Naive thymus-derived CD8-positive, alpha-beta T cell (primary cell): ENCODE data around the gene HHEX. TPM values are rescaled to one million over a fixed set of nuclear protein-coding genes. Genes with fewer than 3 reads are reported as not detected.

Source experiments
- ATAC-seq, 2 donors: fragments of 150-1000 bp; cut with Tn5 transposase in 1 of 2; sonication (Bioruptor Pico), chemical (Tn5 transposase) in 1 of 2; 1 replicate in 1 of 2; 2 replicates in 1 of 2; pipeline ENCODE4 v1.10.0; 2021; ENCODE audit warnings: mild to moderate bottlenecking in 2 of 2, moderate library complexity in 2 of 2
- POLR2A ChIA-PET: fragments of 350-600 bp; sonication (Branson Sonifier 250); formaldehyde crosslinking; loops from one replicate; lab custom pipeline; 2021; ENCODE audit warnings: antibody characterized with exemption; lab: Charles Lee
- DNase-seq, 10 donors: peaks; one replicate each; pipeline versions ENCODE4 v3.0.0 to v3.0.0-alpha.2; 2020 to 2022
- H3K27ac Mint-ChIP-seq, 10 donors: one replicate each; pipeline ENCODE4 v1.8.0; 2020 to 2022; ENCODE audit warnings: mild to moderate bottlenecking in 10 of 10, mixed read lengths in 10 of 10, moderate library complexity in 4 of 10, inconsistent platforms in 1 of 10
- H3K27me3 Mint-ChIP-seq, 5 donors: one replicate each; pipeline ENCODE4 v1.8.0; 2021 to 2022; ENCODE audit warnings: mixed read lengths in 5 of 5
- H3K36me3 Mint-ChIP-seq, 3 donors: one replicate each; pipeline ENCODE4 v1.8.0; 2020 to 2022; ENCODE audit warnings: mixed read lengths in 3 of 3, mild to moderate bottlenecking in 2 of 3, inconsistent platforms in 1 of 3
- H3K4me1 Mint-ChIP-seq, 4 donors: one replicate each; pipeline ENCODE4 v1.8.0; 2021 to 2022; ENCODE audit warnings: mixed read lengths in 4 of 4
- H3K4me3 Mint-ChIP-seq, 10 donors: one replicate each; pipeline ENCODE4 v1.8.0; 2020 to 2022; ENCODE audit warnings: mild to moderate bottlenecking in 10 of 10, mixed read lengths in 10 of 10, moderate library complexity in 6 of 10, inconsistent platforms in 1 of 10
- H3K9me3 Mint-ChIP-seq, 9 donors: one replicate each; pipeline ENCODE4 v1.8.0; 2020 to 2022; ENCODE audit warnings: mixed read lengths in 9 of 9, mild to moderate bottlenecking in 3 of 9, inconsistent platforms in 1 of 9, moderate library complexity in 1 of 9
- polyA plus RNA-seq, 3 donors: library from polyadenylated mRNA; unstranded; fragments of 300-500 nt; fragmentation: Illumina TruSeq; gene quantifications; one replicate each; pipeline ENCODE4 v1.2.3, GENCODE V29; 2021
- total RNA-seq, 8 experiments: library from RNA in 2 of 8; stranded (reverse) in 2 of 8; gene quantifications; one replicate each; pipeline ENCODE4 v1.2.3 and lab custom pipeline; 2021 to 2026

The HHEX gene
- total and polyA plus RNA-seq, 5 experiments from 2014 or later = 0.09 to 3.9 (median 0.45) TPM

DNA sequence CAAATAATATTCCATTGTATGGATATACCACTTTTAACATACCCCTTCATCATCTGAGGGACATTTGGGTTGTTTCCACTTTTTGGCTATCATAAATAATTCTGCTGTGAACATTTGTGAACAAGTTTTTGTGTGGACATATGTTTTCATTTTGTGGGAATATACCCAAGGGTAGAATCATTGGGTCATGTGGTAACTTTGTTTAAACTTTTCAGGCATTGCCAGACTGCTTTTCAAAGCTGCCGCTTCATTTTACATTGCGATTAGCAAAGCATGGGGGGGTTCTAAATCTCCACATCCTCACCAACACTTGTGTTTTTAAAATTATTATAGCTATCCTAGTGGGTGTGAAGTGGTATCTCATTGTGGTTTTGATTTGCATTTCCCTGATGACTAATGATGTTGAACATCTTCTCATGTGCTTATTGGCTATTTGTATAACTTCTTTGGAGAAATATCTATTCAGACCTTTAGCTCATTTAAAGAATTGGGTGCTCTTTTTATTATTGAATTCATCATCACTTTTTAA lies 8.4 kb upstream of the HHEX start:
- H3K4me1 Mint-ChIP-seq = peaks cover 0 to 2% (median 0%) of the 10 kb centered on the region in 4 donors
- H3K36me3 Mint-ChIP-seq = peaks cover 2 to 19% (median 8%) of the 10 kb centered on the region in 3 donors
- POLR2A ChIA-PET = no interaction called here
- ATAC-seq = no peak
- no peak overlapping the region for H3K4me3 Mint-ChIP-seq
- no peak overlapping the region for H3K27ac Mint-ChIP-seq
- peaks cover 0 to 22% (median 8%) of the 10 kb centered on the region in 9 donors for H3K9me3 Mint-ChIP-seq
- peaks cover 11 to 25% (median 24%) of the 10 kb centered on the region in 5 donors for H3K27me3 Mint-ChIP-seq
- no peak for DNase-seq

DNA sequence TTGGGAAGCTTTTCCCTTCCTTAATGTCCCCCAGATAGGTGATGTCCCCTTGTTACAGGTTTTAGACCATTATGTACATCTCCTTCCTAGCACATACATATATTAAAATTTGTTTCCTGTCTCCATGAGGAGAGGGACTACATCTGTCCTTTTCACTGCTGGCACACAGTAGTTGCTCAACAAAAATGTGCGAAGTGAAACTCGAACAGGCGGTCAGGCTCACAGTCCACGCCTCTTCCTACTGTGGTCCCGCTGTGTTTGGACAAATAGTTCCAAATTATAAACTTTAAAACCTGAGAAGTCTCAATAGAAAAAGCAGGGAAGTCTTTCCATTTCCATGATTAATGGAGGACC lies 1.2 kb upstream of the HHEX start:
- Mint-ChIP-seq H3K9me3 (peaks cover 0 to 22% (median 6%) of the 10 kb centered on the region in 9 donors), H3K4me1 (peaks cover 14 to 37% (median 27%) of the 10 kb centered on the region in 4 donors), H3K27me3 (peaks cover 25 to 68% (median 39%) of the 10 kb centered on the region in 5 donors), H3K4me3 (peak overlapping the region; percentile 63 to 87 (median 80)), H3K27ac (peak overlapping the region in 2 of 10 donors; percentile 33), H3K36me3 (peaks cover 0 to 22% (median 6%) of the 10 kb centered on the region in 3 donors)
- DNase-seq = no peak
- POLR2A ChIA-PET = no interaction called here
- ATAC-seq = no peak

DNA sequence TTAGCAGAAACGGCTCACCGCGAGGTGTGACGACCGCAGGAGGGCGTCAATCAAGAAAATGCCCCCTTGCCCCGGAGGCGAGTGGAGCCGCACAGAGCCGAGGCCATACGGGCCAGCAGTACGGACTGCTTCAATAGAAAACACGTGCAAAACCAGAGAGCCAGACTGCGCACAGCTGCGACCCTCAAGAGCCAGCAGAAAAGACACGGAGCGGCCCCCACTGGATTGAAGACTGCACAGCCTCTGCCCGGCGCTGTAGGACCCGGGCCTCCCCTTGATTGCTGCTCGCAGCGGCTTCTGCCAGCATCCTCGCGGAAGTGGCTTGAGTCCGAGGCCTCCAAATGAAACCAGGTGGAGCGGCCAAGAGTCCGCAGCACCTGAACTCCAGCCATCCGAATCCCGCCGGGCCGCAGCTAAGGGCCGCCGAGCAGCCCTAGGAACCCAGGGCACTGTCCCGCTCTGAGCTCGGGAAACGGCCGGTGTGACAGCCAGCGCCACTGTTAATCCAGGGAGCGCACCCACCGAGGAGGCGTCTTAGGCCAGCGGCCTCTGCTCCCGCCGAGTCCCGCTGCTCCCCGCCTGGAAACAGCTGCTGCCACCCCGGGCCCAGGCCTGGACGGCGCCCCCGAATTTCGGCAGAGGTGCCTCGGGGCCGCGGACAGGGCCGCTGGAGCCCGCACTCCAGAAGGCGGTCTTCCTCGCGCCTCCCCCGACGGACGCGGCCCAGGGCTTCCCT lies 660 bp upstream of the HHEX start:
- peak overlapping the region in 3 of 10 donors; percentile 33 to 37 (median 33) for H3K27ac Mint-ChIP-seq
- H3K4me1 Mint-ChIP-seq = peaks cover 14 to 40% (median 27%) of the 10 kb centered on the region in 4 donors
- peaks cover 29 to 72% (median 38%) of the 10 kb centered on the region in 5 donors for H3K27me3 Mint-ChIP-seq
- H3K4me3 Mint-ChIP-seq = peak overlapping the region; percentile 63 to 87 (median 80)
- peaks cover 0 to 22% (median 6%) of the 10 kb centered on the region in 9 donors for H3K9me3 Mint-ChIP-seq
- POLR2A ChIA-PET = interaction anchor here (0.6 kb wide), 1 partner anchor 22 kb away, joined by 3 read pairs; no protein-coding TSS in a partner anchor
- peaks cover 0 to 22% (median 6%) of the 10 kb centered on the region in 3 donors for H3K36me3 Mint-ChIP-seq
- peak; percentile 4 to 25 for ATAC-seq
- peak in 2 of 10 donors; percentile 27 to 34 for DNase-seq

DNA sequence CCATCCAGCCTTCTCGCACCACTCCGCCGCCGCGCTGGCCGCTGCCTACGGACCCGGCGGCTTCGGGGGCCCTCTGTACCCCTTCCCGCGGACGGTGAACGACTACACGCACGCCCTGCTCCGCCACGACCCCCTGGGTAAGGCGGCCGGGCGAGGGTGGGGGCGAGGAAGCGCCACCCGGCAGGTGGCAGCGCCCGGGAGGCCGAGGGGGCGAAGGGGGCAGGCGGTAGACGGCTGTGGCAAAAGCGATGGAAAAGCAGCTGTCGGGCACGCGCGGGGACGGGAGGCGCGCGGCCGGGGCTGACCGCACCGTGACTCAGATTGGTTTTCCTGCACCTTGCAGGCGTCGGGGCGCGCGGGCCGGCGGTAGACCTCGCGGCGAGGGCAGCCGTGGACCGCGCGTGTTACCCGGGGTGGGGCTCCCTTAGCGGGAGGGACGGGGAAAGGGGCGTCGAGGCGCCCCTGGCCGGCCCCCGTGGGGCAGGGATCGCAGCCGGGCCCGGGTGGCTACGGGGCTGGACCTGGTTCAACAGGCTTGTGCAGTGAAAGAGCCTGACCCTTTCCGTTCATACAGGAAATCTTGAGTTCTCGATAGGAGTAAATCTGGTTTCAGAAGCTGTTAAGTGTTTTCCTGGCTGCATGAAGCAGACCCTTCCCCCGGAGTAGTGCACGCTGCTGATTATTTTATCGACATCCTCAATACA lies 608 bp downstream of the HHEX start:
- Mint-ChIP-seq H3K9me3 (peaks cover 0 to 13% (median 3%) of the 10 kb centered on the region in 9 donors), H3K27me3 (peaks cover 38 to 75% (median 43%) of the 10 kb centered on the region in 5 donors), H3K4me3 (peak overlapping the region; percentile 71 to 88 (median 78)), H3K36me3 (peaks cover 0 to 15% (median 6%) of the 10 kb centered on the region in 3 donors), H3K27ac (peak overlapping the region in 2 of 10 donors; percentile 67 to 78), H3K4me1 (peaks cover 14 to 46% (median 27%) of the 10 kb centered on the region in 4 donors)
- peak in 5 of 10 donors; percentile 14 to 61 (median 27) for DNase-seq
- POLR2A ChIA-PET = interaction anchor here (2.0 kb wide), 1 partner anchor 158 kb away, joined by 9 read pairs; the partner anchor contains the start of gene EXOC6
- ATAC-seq = peak; percentile 50 to 57

DNA sequence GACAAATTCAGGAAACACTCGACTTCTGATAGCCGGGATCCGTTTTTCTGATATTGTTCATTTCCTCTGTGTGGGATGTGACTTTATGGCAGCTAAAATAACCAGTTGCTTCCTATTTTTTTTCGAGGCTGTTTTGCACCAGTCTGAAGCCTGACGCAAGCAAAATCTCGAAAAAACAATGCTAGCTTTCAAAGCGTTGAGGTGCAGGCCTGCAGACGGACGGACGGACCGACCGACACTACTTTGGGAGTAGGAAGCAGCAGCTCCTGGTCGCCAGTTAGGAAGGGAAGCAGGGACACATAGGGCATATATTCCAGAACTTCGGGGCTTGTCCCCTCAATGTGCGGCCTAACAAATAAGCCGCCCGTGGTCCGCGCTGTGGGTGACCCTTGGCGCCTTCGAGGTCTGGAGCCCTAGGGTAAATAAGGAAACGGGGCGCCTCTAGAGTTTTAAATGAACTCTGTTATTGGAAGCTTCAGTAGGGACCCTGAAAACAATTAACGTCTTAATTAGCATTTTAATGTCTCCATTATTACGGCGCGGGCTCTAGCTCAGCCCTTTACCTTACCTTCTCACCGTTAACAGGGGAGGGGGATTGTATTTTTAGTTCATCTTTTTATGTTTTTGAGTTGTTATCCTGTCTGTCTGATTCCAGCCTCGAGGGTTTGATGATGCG lies 1.3 kb downstream of the HHEX start:
- POLR2A ChIA-PET = interaction anchor here (2.0 kb wide), 1 partner anchor 158 kb away, joined by 9 read pairs; the partner anchor contains the start of gene EXOC6

DNA sequence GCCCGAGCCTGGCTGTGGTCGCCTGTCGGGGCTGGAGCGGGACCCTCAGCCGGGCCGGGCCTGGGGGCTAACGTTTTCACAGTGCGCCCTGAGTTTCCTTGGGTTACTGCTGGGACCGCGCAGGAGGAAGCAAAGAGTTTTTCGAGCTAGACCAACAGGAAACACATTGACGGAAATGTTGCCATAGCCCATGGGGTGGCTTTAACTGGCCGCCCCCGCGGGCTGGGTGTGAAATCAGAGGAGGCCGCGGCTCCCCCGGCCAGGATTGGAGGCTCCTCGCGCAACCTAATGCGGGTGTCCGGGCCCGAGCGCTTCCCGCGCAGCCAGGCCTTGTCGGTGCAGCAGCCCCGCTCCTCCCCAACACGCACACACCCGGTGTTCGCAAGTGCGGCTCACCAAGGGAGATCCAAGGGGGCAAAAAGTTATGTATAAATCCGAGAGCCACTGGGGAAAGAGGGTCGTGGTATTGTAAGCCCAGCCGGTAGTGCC lies 1.9 kb downstream of the HHEX start:
- H3K27ac Mint-ChIP-seq = peak overlapping the region in 3 of 10 donors; percentile 19 to 78 (median 67)
- POLR2A ChIA-PET = interaction anchor here (2.0 kb wide), 1 partner anchor 157 kb away, joined by 9 read pairs; the partner anchor contains the start of gene EXOC6

More for the DNA sequence above, 1.3 kb downstream of the HHEX start:
- DNase-seq (peak in 1 of 10 donors; percentile 7), ATAC-seq (peak in 1 of 2 donors; percentile 11)
- H3K36me3 Mint-ChIP-seq = peaks cover 0 to 8% (median 5%) of the 10 kb centered on the region in 3 donors
- peaks cover 0 to 6% (median under 1%) of the 10 kb centered on the region in 9 donors for H3K9me3 Mint-ChIP-seq
- peak overlapping the region in 4 of 10 donors; percentile 19 to 78 (median 54) for H3K27ac Mint-ChIP-seq
- H3K4me1 Mint-ChIP-seq = peaks cover 14 to 46% (median 27%) of the 10 kb centered on the region in 4 donors
- H3K27me3 Mint-ChIP-seq = peaks cover 38 to 74% (median 45%) of the 10 kb centered on the region in 5 donors
- peak overlapping the region; percentile 71 to 88 (median 78) for H3K4me3 Mint-ChIP-seq

DNA sequence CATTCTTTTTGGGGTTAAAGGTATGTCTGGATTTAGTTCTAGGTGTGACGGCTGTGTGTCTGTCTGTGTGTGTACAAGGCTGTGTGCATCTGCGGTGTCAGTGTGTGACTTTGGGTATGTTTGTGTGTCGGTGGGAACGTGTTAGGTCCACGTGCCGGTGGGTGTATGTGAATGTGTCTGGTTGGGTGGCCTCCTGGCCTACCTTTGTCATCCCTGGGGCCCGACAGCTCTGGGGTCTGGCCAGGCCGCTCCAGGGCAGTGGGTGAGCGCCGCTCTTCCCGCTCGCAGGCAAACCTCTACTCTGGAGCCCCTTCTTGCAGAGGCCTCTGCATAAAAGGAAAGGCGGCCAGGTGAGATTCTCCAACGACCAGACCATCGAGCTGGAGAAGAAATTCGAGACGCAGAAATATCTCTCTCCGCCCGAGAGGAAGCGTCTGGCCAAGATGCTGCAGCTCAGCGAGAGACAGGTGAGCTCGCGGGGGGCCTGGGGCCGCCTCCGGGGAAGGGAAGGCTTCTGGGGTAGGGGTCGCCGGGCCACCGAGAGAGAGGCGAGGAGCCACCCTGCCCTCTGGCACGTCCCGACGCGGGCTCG lies 2.4 kb downstream of the HHEX start:
- Mint-ChIP-seq H3K27me3 (peaks cover 36 to 81% (median 51%) of the 10 kb centered on the region in 5 donors), H3K4me3 (peak overlapping the region; percentile 10 to 88 (median 72)), H3K9me3 (peaks cover 0 to 4% (median 0%) of the 10 kb centered on the region in 9 donors), H3K36me3 (peaks cover 0 to 4% (median 4%) of the 10 kb centered on the region in 3 donors), H3K4me1 (peaks cover 14 to 50% (median 27%) of the 10 kb centered on the region in 4 donors), H3K27ac (peak overlapping the region in 2 of 10 donors; percentile 67 to 78)
- DNase-seq (no peak), ATAC-seq (no peak)
- POLR2A ChIA-PET = interaction anchor here (2.0 kb wide), 1 partner anchor 156 kb away, joined by 9 read pairs; the partner anchor contains the start of gene EXOC6

More for the DNA sequence above, 1.9 kb downstream of the HHEX start:
- peak in 3 of 10 donors; percentile 11 to 31 (median 16) for DNase-seq
- H3K27me3 Mint-ChIP-seq = peaks cover 38 to 76% (median 46%) of the 10 kb centered on the region in 5 donors
- H3K4me1 Mint-ChIP-seq = peaks cover 14 to 50% (median 27%) of the 10 kb centered on the region in 4 donors
- no peak for ATAC-seq
- peak overlapping the region; percentile 28 to 88 (median 72) for H3K4me3 Mint-ChIP-seq
- H3K36me3 Mint-ChIP-seq = peaks cover 0 to 8% (median 4%) of the 10 kb centered on the region in 3 donors
- peaks cover 0 to 4% (median 0%) of the 10 kb centered on the region in 9 donors for H3K9me3 Mint-ChIP-seq

DNA sequence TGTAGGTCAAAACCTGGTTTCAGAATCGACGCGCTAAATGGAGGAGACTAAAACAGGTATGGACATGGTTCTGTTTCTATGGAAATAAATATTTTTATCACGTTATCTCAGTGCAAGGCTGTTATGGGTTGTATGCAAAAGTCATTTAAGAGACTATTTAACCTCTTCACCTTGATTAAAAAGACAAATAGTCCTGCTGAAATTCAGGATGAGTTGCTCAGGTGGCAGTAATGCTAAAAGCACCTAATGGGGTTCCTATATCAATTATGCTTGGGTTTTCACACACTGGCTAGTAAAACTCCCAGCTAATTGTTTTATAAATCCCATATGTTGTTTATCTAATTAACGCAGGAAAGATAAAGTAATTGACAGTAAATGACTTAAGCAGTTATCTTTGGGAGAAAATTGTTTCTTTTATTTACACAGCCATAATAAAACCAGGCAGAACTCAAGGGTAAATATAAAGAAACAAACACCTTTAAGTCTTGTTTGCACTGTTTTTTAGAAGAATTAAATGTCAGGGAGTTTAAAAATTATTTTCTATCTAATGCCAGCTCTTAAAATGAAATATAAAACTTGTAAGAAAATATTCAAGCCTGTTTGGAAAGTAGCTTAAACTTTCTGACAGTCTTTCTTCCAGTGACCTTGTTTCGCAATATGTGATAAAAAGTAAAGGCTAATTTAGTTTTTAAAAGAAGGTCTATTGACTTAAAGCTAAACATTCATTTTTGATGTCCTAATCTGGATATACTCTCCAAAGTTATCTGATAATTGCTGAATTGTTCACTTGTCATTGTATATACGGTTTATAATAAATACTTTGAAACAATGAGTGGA lies 3.2 kb downstream of the HHEX start:
- Mint-ChIP-seq H3K36me3 (peaks cover 0 to 4% (median under 1%) of the 10 kb centered on the region in 3 donors), H3K4me3 (peak overlapping the region in 8 of 10 donors; percentile 8 to 88 (median 66)), H3K27ac (peak overlapping the region in 1 of 10 donors; percentile 67), H3K4me1 (peaks cover 14 to 55% (median 31%) of the 10 kb centered on the region in 4 donors), H3K9me3 (peaks cover 0 to 2% (median 0%) of the 10 kb centered on the region in 9 donors), H3K27me3 (peaks cover 32 to 78% (median 50%) of the 10 kb centered on the region in 5 donors)
- POLR2A ChIA-PET = no interaction called here
- DNase-seq (no peak), ATAC-seq (no peak)

DNA sequence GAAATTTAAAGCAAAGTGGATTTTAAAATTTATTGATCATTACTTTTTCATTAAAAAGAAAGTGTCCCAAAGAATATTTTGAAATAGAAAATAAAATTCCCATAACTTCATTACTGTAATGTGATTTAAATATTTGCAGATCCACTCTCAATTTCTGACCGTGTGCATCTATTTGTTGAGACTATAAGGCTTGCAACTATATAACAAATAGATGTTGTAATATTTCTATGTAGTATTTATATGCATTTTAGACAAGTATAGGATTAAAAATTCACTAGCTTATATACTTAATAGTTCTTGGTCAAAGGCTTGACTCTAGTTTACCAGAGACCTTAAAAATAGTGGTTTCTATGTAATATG lies 3.8 kb downstream of the HHEX start:
- DNase-seq (no peak), ATAC-seq (no peak)
- Mint-ChIP-seq H3K4me3 (no peak overlapping the region), H3K27ac (no peak overlapping the region), H3K27me3 (peaks cover 31 to 72% (median 50%) of the 10 kb centered on the region in 5 donors), H3K4me1 (peaks cover 17 to 56% (median 36%) of the 10 kb centered on the region in 4 donors), H3K36me3 (peaks cover 0 to 4% (median 0%) of the 10 kb centered on the region in 3 donors), H3K9me3 (peaks cover 0 to 2% (median 0%) of the 10 kb centered on the region in 9 donors)
- POLR2A ChIA-PET = no interaction called here
